Naive B cell (primary cell): Measurements from ENCODE around the gene TMEM218. TPM values are rescaled to one million over a fixed set of nuclear protein-coding genes. Genes with fewer than 3 reads are reported as not detected.
A peak's percentile ranks its signal among the peaks of the same experiment; 100 is the strongest.

Experiments
- ATAC-seq, 2 donors: fragments of 150-1000 bp; cut with Tn5 transposase; 2 replicates each; pipeline ENCODE4 v1.10.0; 2021; ENCODE audit warnings: low read depth in 2 of 2, mild to moderate bottlenecking in 2 of 2, moderate library complexity in 2 of 2
- DNase-seq: peaks from one replicate; pipeline ENCODE4 v3.0.0; 2022
- H3K27ac Mint-ChIP-seq, 6 donors: one replicate each; pipeline ENCODE4 v1.8.0; 2020 to 2022; ENCODE audit warnings: mild to moderate bottlenecking in 6 of 6, mixed read lengths in 6 of 6, moderate library complexity in 5 of 6, inconsistent platforms in 2 of 6
- H3K27me3 Mint-ChIP-seq, 3 donors: one replicate each; pipeline ENCODE4 v1.8.0; 2021 to 2022; ENCODE audit warnings: mixed read lengths in 3 of 3, mild to moderate bottlenecking in 1 of 3
- H3K36me3 Mint-ChIP-seq, 2 donors: one replicate each; pipeline ENCODE4 v1.8.0; 2020 to 2022; ENCODE audit warnings: mixed read lengths in 2 of 2, inconsistent platforms in 1 of 2, mild to moderate bottlenecking in 1 of 2
- H3K4me1 Mint-ChIP-seq, 3 donors: one replicate each; pipeline ENCODE4 v1.8.0; 2020 to 2022; ENCODE audit warnings: mixed read lengths in 3 of 3, inconsistent platforms in 1 of 3, mild to moderate bottlenecking in 1 of 3, moderate library complexity in 1 of 3
- H3K4me3 Mint-ChIP-seq, 8 donors: one replicate each; pipeline ENCODE4 v1.8.0; 2020 to 2022; ENCODE audit warnings: mild to moderate bottlenecking in 8 of 8, mixed read lengths in 8 of 8, moderate library complexity in 8 of 8, inconsistent platforms in 2 of 8
- H3K9me3 Mint-ChIP-seq, 7 donors: one replicate each; pipeline ENCODE4 v1.8.0; 2020 to 2022; ENCODE audit warnings: mixed read lengths in 7 of 7, mild to moderate bottlenecking in 5 of 7, inconsistent platforms in 2 of 7, moderate library complexity in 1 of 7
- polyA plus RNA-seq, 6 donors: library from polyadenylated mRNA; unstranded; fragments of 300-500 nt; fragmentation: Illumina TruSeq; gene quantifications; one replicate each; pipeline ENCODE4 v1.2.3, GENCODE V29; 2021; ENCODE audit warnings: low read depth in 6 of 6

TMEM218 gene
- polyA plus RNA-seq, 6 donors from 2014 or later, result 30.4 to 53.0 (median 36.7) TPM

GRCh38 chr11:125084057-125084416 lies 27.4 kb downstream of the TMEM218 start:
- no peaks in the 10 kb centered on the region for H3K9me3 Mint-ChIP-seq
- no peak overlapping the region for H3K4me3 Mint-ChIP-seq
- no peak for ATAC-seq
- H3K27ac Mint-ChIP-seq, result no peak overlapping the region
- no peaks in the 10 kb centered on the region for H3K27me3 Mint-ChIP-seq
- H3K36me3 Mint-ChIP-seq, result peaks cover 0 to 9% of the 10 kb centered on the region in 2 donors
- DNase-seq, result no peak
- H3K4me1 Mint-ChIP-seq, result peaks cover 0 to 10% (median 0%) of the 10 kb centered on the region in 3 donors

GRCh38 chr11:125083312-125084056 lies 27.9 kb downstream of the TMEM218 start:
- no peak overlapping the region for H3K4me3 Mint-ChIP-seq
- H3K27ac Mint-ChIP-seq, result no peak overlapping the region
- ATAC-seq (no peak), DNase-seq (no peak)
- peaks cover 0 to 9% of the 10 kb centered on the region in 2 donors for H3K36me3 Mint-ChIP-seq
- H3K4me1 Mint-ChIP-seq, result peaks cover 0 to 11% (median 0%) of the 10 kb centered on the region in 3 donors
- H3K9me3 Mint-ChIP-seq, result no peaks in the 10 kb centered on the region
- no peaks in the 10 kb centered on the region for H3K27me3 Mint-ChIP-seq

GRCh38 chr11:125082611-125083311 lies 28.7 kb downstream of the TMEM218 start:
- ATAC-seq (no peak), DNase-seq (no peak)
- Mint-ChIP-seq H3K27me3 (peaks cover 0 to 6% (median 0%) of the 10 kb centered on the region in 3 donors), H3K4me3 (peak overlapping the region in 1 of 8 donors; percentile 25), H3K36me3 (peaks cover 0 to 9% of the 10 kb centered on the region in 2 donors), H3K9me3 (no peaks in the 10 kb centered on the region), H3K4me1 (peaks cover 0 to 16% (median 0%) of the 10 kb centered on the region in 3 donors), H3K27ac (peak overlapping the region in 1 of 6 donors; percentile 47)

GRCh38 chr11:125082040-125082439 lies 29.4 kb downstream of the TMEM218 start:
- Mint-ChIP-seq H3K27ac (no peak overlapping the region), H3K4me3 (no peak overlapping the region), H3K9me3 (no peaks in the 10 kb centered on the region), H3K36me3 (peaks cover 0 to 9% of the 10 kb centered on the region in 2 donors), H3K27me3 (peaks cover 0 to 6% (median 4%) of the 10 kb centered on the region in 3 donors), H3K4me1 (peaks cover 0 to 16% (median 0%) of the 10 kb centered on the region in 3 donors)
- ATAC-seq (no peak), DNase-seq (no peak)

GRCh38 chr11:125081098-125081798 lies 30.2 kb downstream of the TMEM218 start:
- Mint-ChIP-seq H3K36me3 (peaks cover 0 to 9% of the 10 kb centered on the region in 2 donors), H3K27ac (no peak overlapping the region), H3K4me3 (no peak overlapping the region), H3K27me3 (peaks cover 0 to 6% (median 4%) of the 10 kb centered on the region in 3 donors), H3K4me1 (peaks cover 0 to 16% (median 0%) of the 10 kb centered on the region in 3 donors), H3K9me3 (no peaks in the 10 kb centered on the region)
- no peak for DNase-seq
- ATAC-seq, result no peak

GRCh38 chr11:125080531-125080911 lies 30.9 kb downstream of the TMEM218 start:
- H3K9me3 Mint-ChIP-seq, result no peaks in the 10 kb centered on the region
- DNase-seq, result no peak
- H3K4me3 Mint-ChIP-seq, result no peak overlapping the region
- H3K27me3 Mint-ChIP-seq, result peaks cover 0 to 6% (median 4%) of the 10 kb centered on the region in 3 donors
- no peak for ATAC-seq
- H3K4me1 Mint-ChIP-seq, result peaks cover 0 to 10% (median 0%) of the 10 kb centered on the region in 3 donors
- peaks cover 0 to 2% of the 10 kb centered on the region in 2 donors for H3K36me3 Mint-ChIP-seq
- no peak overlapping the region for H3K27ac Mint-ChIP-seq

- Mint-ChIP-seq H3K4me1 (peaks cover 0 to 6% (median 0%) of the 10 kb centered on the region in 3 donors), H3K4me3 (no peak overlapping the region), H3K27me3 (peaks cover 0 to 6% (median 4%) of the 10 kb centered on the region in 3 donors), H3K27ac (no peak overlapping the region), H3K9me3 (no peaks in the 10 kb centered on the region), H3K36me3 (no peaks in the 10 kb centered on the region)
- no peak for ATAC-seq
- DNase-seq, result no peak
Observed at GRCh38 chr11:125079878-125080530, 31.4 kb downstream of the TMEM218 start.

- no peak for ATAC-seq
- peak overlapping the region in 1 of 8 donors; percentile 60 for H3K4me3 Mint-ChIP-seq
- no peaks in the 10 kb centered on the region for H3K9me3 Mint-ChIP-seq
- peaks cover under 1 to 8% (median 5%) of the 10 kb centered on the region in 3 donors for H3K4me1 Mint-ChIP-seq
- H3K27me3 Mint-ChIP-seq, result peaks cover 0 to 6% (median 4%) of the 10 kb centered on the region in 3 donors
- H3K36me3 Mint-ChIP-seq, result no peaks in the 10 kb centered on the region
- no peak for DNase-seq
- H3K27ac Mint-ChIP-seq, result peak overlapping the region in 1 of 6 donors; percentile 44
Observed at GRCh38 chr11:125079151-125079877, 32.1 kb downstream of the TMEM218 start.

GRCh38 chr11:125078516-125079140 lies 32.8 kb downstream of the TMEM218 start:
- Mint-ChIP-seq H3K36me3 (no peaks in the 10 kb centered on the region), H3K27me3 (peaks cover 0 to 6% (median 4%) of the 10 kb centered on the region in 3 donors), H3K27ac (peak overlapping the region in 1 of 6 donors; percentile 44)

GRCh38 chr11:125078016-125078415 lies 33.4 kb downstream of the TMEM218 start:
- H3K27ac Mint-ChIP-seq, result no peak overlapping the region
- DNase-seq (no peak), ATAC-seq (no peak)
- peaks cover 0 to 6% (median 4%) of the 10 kb centered on the region in 3 donors for H3K27me3 Mint-ChIP-seq
- peaks cover 7 to 18% (median 14%) of the 10 kb centered on the region in 3 donors for H3K4me1 Mint-ChIP-seq
- no peak overlapping the region for H3K4me3 Mint-ChIP-seq
- no peaks in the 10 kb centered on the region for H3K9me3 Mint-ChIP-seq
- H3K36me3 Mint-ChIP-seq, result no peaks in the 10 kb centered on the region

More at GRCh38 chr11:125078516-125079140, 32.8 kb downstream of the TMEM218 start:
- no peaks in the 10 kb centered on the region for H3K9me3 Mint-ChIP-seq
- ATAC-seq, result no peak
- no peak overlapping the region for H3K4me3 Mint-ChIP-seq
- H3K4me1 Mint-ChIP-seq, result peaks cover 6 to 14% (median 12%) of the 10 kb centered on the region in 3 donors
- DNase-seq, result no peak

- Mint-ChIP-seq H3K9me3 (no peaks in the 10 kb centered on the region), H3K36me3 (no peaks in the 10 kb centered on the region), H3K4me3 (peak overlapping the region in 1 of 8 donors; percentile 55), H3K4me1 (peaks cover 23 to 33% (median 30%) of the 10 kb centered on the region in 3 donors), H3K27ac (no peak overlapping the region), H3K27me3 (peaks cover 0 to 6% (median 4%) of the 10 kb centered on the region in 3 donors)
- DNase-seq (no peak), ATAC-seq (no peak)
Observed at GRCh38 chr11:125076378-125076945, 35.0 kb downstream of the TMEM218 start.

GRCh38 chr11:125075900-125076317 lies 35.5 kb downstream of the TMEM218 start:
- H3K27ac Mint-ChIP-seq, result no peak overlapping the region

More at GRCh38 chr11:125075900-125076317, 35.5 kb downstream of the TMEM218 start:
- H3K4me3 Mint-ChIP-seq, result peak overlapping the region in 2 of 8 donors; percentile 35 to 55
- ATAC-seq (no peak), DNase-seq (no peak)
- no peaks in the 10 kb centered on the region for H3K9me3 Mint-ChIP-seq
- peaks cover 0 to 6% (median 4%) of the 10 kb centered on the region in 3 donors for H3K27me3 Mint-ChIP-seq
- peaks cover 28 to 39% (median 36%) of the 10 kb centered on the region in 3 donors for H3K4me1 Mint-ChIP-seq
- no peaks in the 10 kb centered on the region for H3K36me3 Mint-ChIP-seq
